Gastrocnemius medialis (tissue), 4 donors: ENCODE results near the gene KIAA1614. TPM values are rescaled to one million over a fixed set of nuclear protein-coding genes. Genes with fewer than 3 reads are reported as not detected.

Source experiments
- ATAC-seq, 2 donors: fragments of 150-250 bp; one replicate each; pipeline ENCODE4 v1.9.1; 2016
- DNase-seq, 2 donors: peaks; one replicate each; pipeline ENCODE4 v3.0.0-alpha.2; 2019
- H3K27ac ChIP-seq, 4 donors: fragments of 200-600 bp; sonication (generic); 1 replicate in 1 of 4; 2 replicates in 3 of 4; pipeline ENCODE4 v1.5.1; 2016 to 2018; ENCODE audit warnings: mild to moderate bottlenecking in 2 of 4, moderate library complexity in 1 of 4
- H3K27me3 ChIP-seq, 3 donors: fragments of 200-600 bp; sonication (generic) in 2 of 3; 1 replicate in 1 of 3; 2 replicates in 2 of 3; pipeline versions ENCODE4 v1.5.1 to v1.6.0; 2016 to 2019; ENCODE audit warnings: mild to moderate bottlenecking in 1 of 3, moderate library complexity in 1 of 3
- H3K36me3 ChIP-seq, 2 donors: fragments of 200-600 bp; sonication (generic) in 1 of 2; one replicate each; pipeline ENCODE4 v1.5.1; 2017 to 2018
- H3K4me1 ChIP-seq, 2 donors: fragments of 200-600 bp; sonication (generic) in 1 of 2; one replicate each; pipeline ENCODE4 v1.5.1; 2016 to 2017; ENCODE audit warnings: mild to moderate bottlenecking in 2 of 2
- H3K4me3 ChIP-seq, 4 donors: fragments of 200-600 bp; sonication (generic) in 3 of 4; 1 replicate in 1 of 4; 2 replicates in 3 of 4; pipeline ENCODE4 v1.5.1; 2016 to 2019; ENCODE audit warnings: mild to moderate bottlenecking in 2 of 4
- H3K9me3 ChIP-seq, 3 donors: fragments of 200-600 bp; sonication (generic) in 2 of 3; 1 replicate in 1 of 3; 2 replicates in 2 of 3; pipeline ENCODE4 v1.5.1; 2016 to 2019
- POLR2A ChIP-seq, 2 donors: fragments of 450-650 bp; IDR thresholded peaks; one replicate each; pipeline ENCODE4 v1.6.1; 2017; ENCODE audit warnings: antibody characterized with exemption in 2 of 2, mild to moderate bottlenecking in 2 of 2, moderate library complexity in 2 of 2
- in situ Hi-C, 4 donors: fragments of 200-750 bp; cut with MboI; loops; one replicate each; pipeline versions ENCODE4 v1.15.0 to v1.8.0; 2017; ENCODE audit warnings: low sequenced_read_pairs in 4 of 4
- intact Hi-C: fragments of 100-400 bp; cut with DNase I; formaldehyde crosslinking; loops from one replicate; pipeline ENCODE4 v1.15.1; 2023; ENCODE audit warnings: low total_unique reads
- total RNA-seq, 4 donors: library from RNA; depleted of rRNA; stranded (reverse); fragments of >200 nt; gene quantifications; one replicate each; pipeline versions ENCODE4 v1.1.0 to v1.2.3, GENCODE V29; 2016
- TF ChIP-seq, protein P1 (sequence below), 5 experiments: fragments of 450-650 bp in 3 of 5; fragments of 200-600 bp in 2 of 5; sonication (generic) in 2 of 5; IDR thresholded peaks in 4 of 5; conservative IDR thresholded peaks in 1 of 5; 1 replicate in 4 of 5; 2 replicates in 1 of 5; pipeline ENCODE4 v1.5.1; 2016 to 2019; ENCODE audit warnings: antibody characterized with exemption in 5 of 5, mild to moderate bottlenecking in 3 of 5, moderate library complexity in 3 of 5

Gene KIAA1614
- total RNA-seq, 4 donors from 2014 or later: 0.51 to 3.3 (median 1.3) TPM

DNA sequence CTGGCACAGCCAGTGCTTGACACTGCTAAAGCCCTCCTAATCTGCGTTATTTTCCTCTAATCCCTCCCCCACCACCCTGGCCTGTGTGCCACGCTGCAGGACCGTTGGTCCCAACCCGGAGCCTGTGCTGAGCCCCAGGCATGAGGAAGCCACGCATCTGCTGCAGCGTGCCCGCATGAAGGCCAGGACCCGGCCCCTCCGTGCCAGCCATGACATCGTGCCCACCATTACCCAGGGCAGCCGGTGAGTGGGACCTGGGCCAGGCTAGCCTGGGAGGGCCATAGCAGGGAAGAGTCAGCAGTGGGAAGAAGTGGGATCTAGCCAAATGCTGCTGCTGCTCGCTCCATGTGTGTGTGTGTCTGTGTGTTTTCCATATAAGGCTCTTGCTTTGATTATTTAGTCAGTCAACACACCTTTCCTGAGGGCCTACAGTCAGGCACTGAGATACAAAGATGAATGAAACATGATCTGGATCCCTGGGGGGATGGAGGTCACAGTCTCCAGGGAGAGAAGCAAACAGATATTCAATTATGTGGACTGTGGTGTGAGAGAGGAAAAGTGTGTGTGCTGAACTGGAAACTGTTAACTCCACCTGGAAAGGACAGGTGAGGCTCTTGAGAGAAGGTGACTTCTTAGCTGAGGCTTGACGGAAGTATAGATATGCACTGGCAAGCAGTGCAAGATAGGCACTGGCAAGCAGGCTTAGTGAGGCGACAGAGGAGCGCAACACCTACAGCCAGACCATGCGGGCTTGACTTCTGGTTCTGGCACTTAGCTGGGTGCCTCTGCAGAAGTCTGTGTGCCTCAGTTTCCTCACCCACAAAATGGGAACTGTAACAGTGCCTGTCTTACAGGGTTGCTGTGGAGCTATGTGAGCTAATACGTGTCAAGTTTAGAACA, 15.9 kb downstream of the KIAA1614 start:
- TF ChIP-seq, protein P1, sequence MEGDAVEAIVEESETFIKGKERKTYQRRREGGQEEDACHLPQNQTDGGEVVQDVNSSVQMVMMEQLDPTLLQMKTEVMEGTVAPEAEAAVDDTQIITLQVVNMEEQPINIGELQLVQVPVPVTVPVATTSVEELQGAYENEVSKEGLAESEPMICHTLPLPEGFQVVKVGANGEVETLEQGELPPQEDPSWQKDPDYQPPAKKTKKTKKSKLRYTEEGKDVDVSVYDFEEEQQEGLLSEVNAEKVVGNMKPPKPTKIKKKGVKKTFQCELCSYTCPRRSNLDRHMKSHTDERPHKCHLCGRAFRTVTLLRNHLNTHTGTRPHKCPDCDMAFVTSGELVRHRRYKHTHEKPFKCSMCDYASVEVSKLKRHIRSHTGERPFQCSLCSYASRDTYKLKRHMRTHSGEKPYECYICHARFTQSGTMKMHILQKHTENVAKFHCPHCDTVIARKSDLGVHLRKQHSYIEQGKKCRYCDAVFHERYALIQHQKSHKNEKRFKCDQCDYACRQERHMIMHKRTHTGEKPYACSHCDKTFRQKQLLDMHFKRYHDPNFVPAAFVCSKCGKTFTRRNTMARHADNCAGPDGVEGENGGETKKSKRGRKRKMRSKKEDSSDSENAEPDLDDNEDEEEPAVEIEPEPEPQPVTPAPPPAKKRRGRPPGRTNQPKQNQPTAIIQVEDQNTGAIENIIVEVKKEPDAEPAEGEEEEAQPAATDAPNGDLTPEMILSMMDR (IDR thresholded peaks at IDR 0.05 in 4 of 5, conservative IDR thresholded peaks at IDR 0.05 in 1 of 5): no peak
- TF ChIP-seq POLR2A (IDR thresholded peaks at IDR 0.05): no peak
- in situ Hi-C loops: no loop called here
- intact Hi-C loops: no loop called here
- DNase-seq (no peak), ATAC-seq (no peak)
- Histone ChIP-seq H3K36me3 (no peaks in the 10 kb centered on the region), H3K4me3 (no peak overlapping the region), H3K27ac (no peak overlapping the region), H3K4me1 (peaks cover 20 to 23% of the 10 kb centered on the region in 2 donors), H3K9me3 (no peaks in the 10 kb centered on the region), H3K27me3 (no peaks in the 10 kb centered on the region)

DNA sequence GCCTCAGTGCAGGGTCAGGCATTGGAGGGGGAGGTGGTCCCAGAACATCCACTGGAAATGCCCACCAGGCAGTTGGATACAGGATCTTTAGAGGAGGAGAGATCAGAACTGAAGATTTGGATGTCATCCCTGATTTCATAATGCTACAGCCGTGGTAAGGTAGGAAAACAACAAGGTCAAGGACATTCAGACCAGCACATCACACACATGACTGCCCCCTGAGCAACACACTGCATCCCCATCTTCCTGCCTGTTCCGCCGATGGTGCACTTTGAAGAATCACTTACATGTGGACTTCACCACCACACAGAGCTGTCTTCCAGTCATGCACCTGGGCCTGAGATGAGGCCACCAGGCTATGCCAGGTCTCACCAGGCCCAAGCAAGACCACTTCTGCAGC, 16.7 kb downstream of the KIAA1614 start:
- Histone ChIP-seq H3K4me3 (no peak overlapping the region), H3K4me1 (peaks cover 20 to 23% of the 10 kb centered on the region in 2 donors), H3K9me3 (no peaks in the 10 kb centered on the region), H3K27me3 (no peaks in the 10 kb centered on the region), H3K27ac (no peak overlapping the region), H3K36me3 (no peaks in the 10 kb centered on the region)
- ATAC-seq (no peak), DNase-seq (no peak)
- intact Hi-C loops: no loop called here
- TF ChIP-seq, protein P1 (IDR thresholded peaks at IDR 0.05 in 4 of 5, conservative IDR thresholded peaks at IDR 0.05 in 1 of 5): no peak
- TF ChIP-seq POLR2A (IDR thresholded peaks at IDR 0.05): no peak
- in situ Hi-C loops: no loop called here

DNA sequence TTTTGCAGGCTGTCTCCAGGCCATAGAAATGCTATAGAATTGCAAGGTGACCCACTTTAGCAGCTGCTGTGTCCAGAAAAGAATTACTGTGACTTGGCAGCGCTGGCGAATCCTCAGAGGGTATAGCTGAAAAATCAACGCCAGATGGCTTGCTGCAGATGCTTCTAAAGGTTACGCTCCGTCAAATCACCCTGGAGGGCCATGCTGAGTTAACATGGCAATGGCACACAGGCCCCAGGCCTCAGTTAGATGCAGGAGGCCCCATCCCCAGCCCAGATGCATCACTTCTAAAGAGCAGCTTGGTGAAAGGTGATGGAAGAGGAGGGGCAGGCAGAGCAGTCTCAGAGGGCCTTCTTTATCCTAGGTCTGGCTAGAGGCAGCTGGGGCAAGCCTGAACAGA, 18.0 kb downstream of the KIAA1614 start:
- intact Hi-C loops (no loop called here), in situ Hi-C loops (no loop called here)
- no peak for DNase-seq
- ATAC-seq: no peak
- peaks cover 20 to 21% of the 10 kb centered on the region in 2 donors for H3K4me1 ChIP-seq
- H3K36me3 ChIP-seq: no peaks in the 10 kb centered on the region
- H3K4me3 ChIP-seq: no peak overlapping the region
- TF ChIP-seq POLR2A (IDR thresholded peaks at IDR 0.05): no peak
- TF ChIP-seq, protein P1 (IDR thresholded peaks at IDR 0.05 in 4 of 5, conservative IDR thresholded peaks at IDR 0.05 in 1 of 5): no peak
- no peak overlapping the region for H3K27ac ChIP-seq
- H3K27me3 ChIP-seq: no peaks in the 10 kb centered on the region
- no peaks in the 10 kb centered on the region for H3K9me3 ChIP-seq

DNA sequence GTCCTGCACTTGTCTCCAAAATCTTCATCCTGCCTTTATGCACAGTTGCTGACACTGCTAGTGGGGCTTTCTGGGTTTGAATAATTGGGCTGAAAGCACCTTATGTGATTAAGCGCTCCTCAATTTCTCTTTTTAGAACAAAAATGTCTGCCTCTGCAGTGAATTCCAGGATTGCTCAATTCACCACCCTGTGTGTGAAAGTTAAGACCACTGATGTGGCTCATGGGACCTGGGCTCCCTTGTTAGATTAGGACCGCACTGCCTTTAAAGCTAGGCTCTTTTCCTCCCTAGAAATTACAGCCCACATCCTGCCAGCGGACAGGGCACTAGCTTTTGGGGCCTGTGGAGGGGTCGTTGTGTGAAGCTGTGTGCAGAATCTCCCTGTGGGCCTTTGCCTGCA, 18.8 kb downstream of the KIAA1614 start:
- Histone ChIP-seq H3K27ac (no peak overlapping the region), H3K4me1 (peaks cover 13% of the 10 kb centered on the region in 2 donors), H3K9me3 (no peaks in the 10 kb centered on the region), H3K27me3 (no peaks in the 10 kb centered on the region), H3K4me3 (no peak overlapping the region), H3K36me3 (no peaks in the 10 kb centered on the region)
- ATAC-seq (no peak), DNase-seq (no peak)
- in situ Hi-C loops (no loop called here), intact Hi-C loops (no loop called here)
- TF ChIP-seq, protein P1 (IDR thresholded peaks at IDR 0.05 in 4 of 5, conservative IDR thresholded peaks at IDR 0.05 in 1 of 5): no peak
- no peak for TF ChIP-seq POLR2A (IDR thresholded peaks at IDR 0.05)
